DMS79 treated with DMSO at 0.1 percent for 48 hours (cell line): ENCODE measurements around the gene ABCA1.
"Not testable (repeated sequence)": the region's sequence is repeated elsewhere in the genome, so short reads cannot be mapped to it uniquely, and the experiment has no call there.

Source experiments
- DNase-seq: peaks from one replicate; lab custom pipeline; 2025; lab: John Stamatoyannopoulos, UW

The ABCA1 gene

DNA sequence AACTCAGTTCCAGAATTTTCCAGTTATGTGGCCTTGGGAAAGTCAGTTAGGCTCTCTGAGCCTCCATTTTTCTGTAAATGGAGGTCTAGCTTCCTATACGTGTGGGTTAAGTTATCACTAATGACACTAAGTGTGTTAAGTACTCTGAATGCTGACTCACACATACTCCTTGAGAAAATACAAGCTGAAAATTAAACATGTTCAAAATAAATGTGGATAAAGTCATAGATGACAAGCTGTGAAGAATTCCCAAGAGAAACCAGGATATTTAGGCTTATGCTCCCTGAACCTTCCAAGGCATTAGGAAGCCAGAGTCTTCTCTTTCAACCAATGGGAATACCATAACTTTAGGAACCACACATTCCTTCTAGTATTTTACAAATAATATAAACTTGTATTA, 58.1 kb downstream of the ABCA1 start:
- DNase-seq = no peak

DNA sequence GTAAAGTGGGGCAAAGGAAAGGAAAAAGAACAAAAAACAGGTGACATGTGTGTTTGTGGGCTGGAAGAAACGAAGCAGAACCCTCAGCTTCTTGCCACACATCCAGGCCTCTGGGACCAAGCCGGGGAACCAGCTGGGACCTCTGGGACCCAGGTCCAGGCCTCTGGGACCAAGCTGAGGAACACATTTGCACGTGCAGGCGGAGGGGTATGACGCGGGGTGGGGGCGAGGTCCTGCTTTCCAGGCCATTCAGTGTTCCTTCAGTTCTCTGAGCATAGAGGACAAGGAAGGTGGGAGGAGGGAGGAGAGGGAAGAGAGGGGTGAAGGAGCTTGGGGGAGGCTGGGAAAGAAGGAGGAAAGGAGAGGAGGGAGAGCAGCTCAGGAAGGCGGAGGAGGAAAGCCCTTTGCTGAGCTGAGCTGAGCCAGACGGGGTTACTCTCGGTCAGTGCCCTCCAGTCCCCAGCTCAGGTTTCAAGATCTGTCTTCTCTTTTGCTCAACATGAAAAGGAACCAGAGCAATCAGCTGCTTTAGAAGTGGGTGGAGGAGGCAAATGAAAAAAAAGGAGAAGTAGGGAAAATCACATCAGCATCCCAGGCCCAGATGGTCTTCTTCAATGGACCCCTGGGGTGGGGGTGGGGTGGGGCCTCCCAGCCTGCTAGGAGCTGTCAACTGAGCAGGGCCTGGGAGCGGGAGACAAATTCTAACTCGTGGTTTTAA, 59.1 kb downstream of the ABCA1 start:
- peak; percentile 72 for DNase-seq

DNA sequence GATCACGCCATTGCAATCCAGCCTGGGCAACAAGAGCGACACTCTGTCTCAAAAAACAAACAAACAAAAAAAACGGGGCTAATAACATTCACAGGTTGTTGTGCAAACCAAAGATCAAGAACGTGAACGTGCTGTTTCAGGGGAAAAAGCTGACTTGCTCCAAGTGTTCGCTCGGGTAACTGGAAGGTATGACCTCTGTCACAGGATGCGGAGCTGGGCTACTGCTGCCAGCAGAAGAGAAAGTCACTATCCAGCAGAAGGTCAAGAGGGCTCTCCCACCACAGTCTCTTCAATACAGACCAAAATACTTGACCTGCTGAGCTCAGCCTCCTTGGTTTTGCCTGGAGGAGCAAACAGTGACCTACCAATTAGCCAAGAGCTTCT, 59.7 kb downstream of the ABCA1 start:
- no peak for DNase-seq

DNA sequence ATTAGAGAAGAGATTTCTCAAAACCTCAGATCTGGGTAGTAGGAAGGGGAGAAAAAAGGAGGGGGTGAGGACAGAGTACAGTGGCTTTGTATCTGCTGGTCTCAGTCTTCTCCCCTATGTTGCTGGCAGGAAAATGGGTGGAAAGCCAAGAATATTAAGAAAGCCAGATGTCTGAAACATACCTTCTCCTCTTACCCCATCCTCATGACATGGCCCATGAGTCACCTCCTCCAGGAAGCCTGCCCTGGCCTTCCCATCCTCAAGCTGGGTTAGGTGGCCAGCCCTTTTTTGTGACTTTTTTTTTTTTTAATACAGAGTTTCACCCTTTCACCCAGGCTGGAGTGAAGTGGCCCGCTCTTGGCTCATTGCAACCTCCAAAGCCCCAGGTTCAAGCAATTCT, 61.8 kb downstream of the ABCA1 start:
- DNase-seq = no peak

DNA sequence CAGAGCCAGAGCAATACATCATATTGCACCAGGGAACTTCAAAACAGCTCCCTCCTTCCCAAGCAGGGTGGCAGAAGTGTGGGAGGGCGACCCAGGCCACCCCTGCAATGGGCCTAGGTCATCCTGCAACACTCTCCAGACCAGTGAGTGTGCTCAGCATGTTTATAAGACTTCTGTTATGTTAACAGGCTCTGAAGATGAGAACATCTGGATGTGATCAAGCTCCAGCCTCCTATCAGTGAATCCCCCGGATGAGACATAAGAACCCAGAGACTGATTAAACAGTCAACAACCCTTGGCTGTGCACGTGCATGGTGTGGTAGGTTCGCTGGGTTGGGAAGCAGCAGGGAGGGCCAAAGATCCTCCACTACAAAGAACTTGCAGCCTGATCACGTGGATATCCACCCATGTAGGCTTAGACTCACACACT, 63.3 kb downstream of the ABCA1 start:
- DNase-seq = no peak

DNA sequence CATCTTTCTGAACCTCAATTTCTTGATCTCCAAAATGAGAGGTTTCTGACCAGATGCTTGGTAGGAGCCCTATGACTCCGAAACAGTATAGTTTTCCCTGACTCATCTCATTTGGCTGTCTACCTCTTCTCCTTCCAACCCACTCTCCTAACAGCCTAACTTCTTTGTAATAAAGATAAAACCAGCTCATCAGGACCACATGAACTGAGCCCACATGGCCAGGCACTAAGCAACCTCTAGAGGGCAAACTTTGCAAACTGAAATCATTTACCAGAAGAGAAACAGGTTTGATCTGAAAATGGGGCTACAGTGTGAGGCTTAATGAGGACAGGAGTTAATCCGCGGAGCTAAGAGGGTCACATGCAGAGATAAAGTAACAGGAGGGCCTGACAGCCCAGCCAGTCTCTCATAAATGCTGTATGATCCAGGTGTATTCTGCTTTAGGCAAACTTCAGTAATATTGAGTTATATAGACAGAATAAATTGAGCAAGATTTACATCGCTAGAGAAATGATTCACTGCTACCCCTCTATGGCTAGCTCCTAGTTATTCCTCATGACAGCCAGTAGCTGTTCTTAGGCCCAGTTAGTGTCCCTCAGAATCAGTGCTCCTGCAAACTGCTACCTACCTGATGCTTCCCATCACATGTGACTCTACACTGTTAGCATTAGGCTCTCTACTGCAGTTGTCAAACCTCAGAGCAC, 64.6 kb downstream of the ABCA1 start:
- DNase-seq = peak; percentile 29

DNA sequence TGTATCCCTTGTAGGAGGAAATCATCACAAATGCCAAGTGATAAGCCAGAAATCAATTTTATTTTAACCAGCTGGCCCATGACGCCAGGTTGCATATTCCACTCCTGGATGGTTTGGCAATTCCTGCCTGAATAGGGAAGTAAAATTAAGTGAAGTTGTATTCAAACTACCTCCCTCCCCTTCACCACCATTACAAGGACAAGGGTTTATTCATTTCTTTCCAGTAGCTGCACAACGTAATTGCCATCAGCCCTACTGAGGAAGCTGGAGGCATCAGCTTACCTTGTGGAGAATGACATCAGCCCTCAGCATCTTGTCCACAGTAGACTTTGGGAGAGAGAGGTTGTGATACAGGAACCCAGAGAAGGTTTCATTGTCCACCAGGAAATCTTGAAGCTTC, 66.6 kb downstream of the ABCA1 start:
- no peak for DNase-seq

DNA sequence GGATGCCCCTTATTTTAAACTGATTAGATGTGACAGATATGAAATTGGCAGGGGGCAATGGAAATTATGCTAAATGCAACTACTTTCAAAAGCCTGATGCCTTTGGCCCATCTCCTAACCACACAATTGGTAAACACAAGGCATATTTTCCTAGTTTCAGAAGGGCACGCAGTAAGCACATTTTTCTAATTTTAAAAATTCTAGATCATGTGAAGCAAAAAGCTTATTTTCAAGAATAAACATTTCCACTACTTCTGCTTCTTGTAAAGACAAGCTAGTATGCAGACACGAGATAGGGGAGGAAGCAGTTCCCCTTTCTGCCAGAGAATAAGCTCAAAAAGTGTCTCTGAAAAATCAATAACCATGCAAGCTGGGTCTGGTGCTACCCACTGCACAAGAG, 67.7 kb downstream of the ABCA1 start:
- DNase-seq = no peak

DNA sequence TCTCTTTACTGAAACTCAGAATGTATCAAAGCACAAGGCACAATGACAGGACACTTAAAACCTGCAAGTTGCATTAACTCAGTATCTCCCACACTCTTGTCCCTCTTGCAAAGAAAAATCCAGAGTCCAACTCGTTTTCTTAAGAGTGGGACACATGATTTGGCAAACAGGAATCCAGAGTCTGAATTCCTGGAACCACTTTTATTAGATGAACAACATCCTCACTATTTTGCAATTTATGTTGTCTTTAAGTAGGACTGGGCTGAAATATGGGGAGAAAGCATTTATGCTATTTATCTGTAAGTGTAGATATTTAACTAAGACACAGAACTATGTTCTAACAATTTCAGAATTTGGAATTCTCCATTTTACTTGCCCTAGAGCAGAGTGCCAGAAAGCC, 69.1 kb downstream of the ABCA1 start:
- no peak for DNase-seq

DNA sequence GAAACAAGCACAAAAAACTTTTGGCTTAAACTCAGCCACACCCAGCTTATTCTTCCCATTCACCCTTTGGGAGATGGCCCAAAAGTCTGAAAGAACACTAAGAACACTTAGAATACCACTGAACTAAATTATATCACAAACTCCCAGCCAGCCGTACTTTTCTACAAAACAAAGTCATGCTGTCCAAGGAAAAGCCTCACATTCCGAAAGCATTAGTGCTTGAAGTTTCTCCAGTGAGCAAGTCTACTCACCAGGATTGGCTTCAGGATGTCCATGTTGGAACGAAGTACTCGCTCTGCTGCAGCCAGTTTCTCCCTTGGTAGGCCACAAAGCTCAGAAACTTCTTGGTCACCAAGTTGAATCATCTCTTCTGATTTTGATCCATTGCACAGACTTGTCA, 69.7 kb downstream of the ABCA1 start:
- no peak for DNase-seq

DNA sequence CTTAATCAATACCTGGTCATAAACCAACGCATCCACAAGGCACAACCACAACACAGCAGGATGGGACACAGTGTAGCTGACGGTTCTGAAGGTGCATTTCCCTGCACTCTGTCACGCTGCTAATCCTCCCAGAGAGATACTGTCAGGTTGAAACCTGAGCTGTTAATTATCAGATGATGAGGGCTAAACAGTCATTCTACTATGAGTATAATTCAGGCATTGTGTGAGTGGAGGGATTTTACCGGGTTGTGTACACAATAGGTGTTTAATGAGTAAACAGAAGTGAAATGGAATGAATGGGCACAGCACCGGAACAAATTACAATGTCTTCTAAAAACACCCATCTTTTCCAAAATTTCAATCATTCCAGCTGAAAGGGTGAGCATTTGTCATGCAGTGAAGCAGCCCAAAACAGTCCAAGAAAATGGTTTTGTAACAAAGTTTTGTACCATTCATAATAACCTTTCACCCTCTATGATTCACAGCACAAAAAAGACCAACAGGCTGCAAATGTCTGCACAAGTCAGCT, 71.5 kb downstream of the ABCA1 start:
- DNase-seq = no peak

DNA sequence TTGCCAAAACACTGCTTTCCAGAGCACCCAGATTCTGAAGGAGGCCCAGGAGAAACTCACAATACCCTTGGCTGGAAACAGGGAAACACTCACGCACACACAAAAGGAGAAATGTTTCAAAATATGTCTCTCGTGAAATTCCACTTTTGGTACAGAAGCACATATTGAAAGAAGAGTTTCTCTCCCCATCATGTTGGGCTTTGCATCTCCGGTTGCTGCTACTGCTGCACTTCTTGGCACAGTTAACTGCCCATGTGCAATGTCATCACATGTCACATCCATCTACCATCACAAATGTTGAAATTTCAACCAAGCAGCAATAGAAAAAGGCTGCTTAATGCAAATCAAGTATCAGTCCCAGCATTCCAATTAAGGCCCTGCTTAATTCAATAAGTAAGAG, 72.1 kb downstream of the ABCA1 start:
- no peak for DNase-seq

DNA sequence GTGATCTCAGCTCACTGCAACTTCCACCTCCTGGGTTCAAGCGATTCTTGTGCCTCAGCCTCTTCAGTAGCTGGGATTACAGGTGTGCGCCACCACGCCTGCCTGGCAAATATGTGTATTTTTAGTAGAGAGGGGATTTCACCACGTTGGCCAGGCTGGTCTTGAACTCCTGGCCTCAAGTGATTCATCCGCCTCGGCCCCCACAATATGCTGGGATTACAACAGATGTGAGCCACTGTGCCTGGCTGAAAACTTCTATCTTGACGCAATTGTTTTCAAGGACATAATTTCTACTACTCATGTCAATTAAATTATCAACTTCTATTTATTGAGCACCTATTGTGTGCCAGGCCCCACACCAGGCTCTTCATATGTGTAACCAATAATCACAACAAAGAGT, 72.7 kb downstream of the ABCA1 start:
- DNase-seq = not testable (repeated sequence)

DNA sequence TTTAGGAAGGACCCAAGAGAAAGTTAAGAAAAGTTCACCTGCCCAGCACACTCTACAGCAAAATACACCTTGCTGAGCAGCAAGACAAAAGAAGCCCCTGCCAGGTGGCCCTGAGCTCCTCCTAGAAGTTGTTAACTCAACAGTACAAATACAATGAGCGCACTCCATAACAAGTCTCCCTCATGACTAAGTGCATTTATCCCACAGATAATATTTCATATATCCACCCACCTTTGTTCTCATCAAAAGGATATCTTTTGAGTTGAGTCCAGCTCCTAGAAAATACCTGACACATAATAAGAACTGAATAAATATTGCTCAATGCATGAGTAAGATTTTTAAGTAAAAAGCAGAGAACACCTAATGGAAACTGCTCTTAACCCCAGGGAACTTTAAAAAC, 73.3 kb downstream of the ABCA1 start:
- DNase-seq = no peak

DNA sequence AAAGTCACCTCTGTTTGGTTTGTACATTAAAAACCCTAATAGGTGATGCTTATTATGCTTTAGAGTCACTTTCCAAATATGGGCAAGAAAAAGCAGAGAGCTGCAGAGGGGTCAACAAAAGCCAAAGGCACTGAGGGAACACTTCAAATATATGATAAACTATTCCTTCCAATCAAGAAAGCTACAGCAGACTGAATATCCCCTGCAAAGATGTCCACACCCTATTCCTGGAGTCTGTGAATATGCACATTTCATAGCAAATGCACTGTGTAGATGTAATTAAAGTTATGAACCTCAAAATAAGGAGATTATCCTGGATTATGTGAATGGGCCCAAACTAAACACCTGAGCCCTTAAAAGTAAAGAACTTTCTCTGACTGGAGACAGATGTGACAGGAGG, 74.3 kb downstream of the ABCA1 start:
- DNase-seq = no peak

DNA sequence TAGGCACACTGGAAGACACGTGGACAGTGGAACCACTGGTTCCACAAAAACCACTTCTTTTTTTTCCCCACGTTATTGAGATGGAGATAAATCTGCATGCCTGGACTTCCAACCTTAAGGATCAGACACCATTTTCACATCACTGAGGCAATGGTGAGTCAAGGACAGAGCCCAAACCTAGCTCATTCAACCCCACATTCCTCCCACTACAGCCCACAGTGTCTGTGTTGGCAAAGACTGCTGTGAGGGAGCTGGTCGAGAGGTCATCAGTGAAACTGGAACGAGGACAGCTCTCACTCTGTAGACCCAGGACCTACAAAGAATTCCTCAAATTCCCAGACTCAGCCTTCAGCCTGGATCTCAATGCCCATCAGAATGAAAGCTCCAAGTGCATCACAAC, 74.8 kb downstream of the ABCA1 start:
- DNase-seq = no peak

DNA sequence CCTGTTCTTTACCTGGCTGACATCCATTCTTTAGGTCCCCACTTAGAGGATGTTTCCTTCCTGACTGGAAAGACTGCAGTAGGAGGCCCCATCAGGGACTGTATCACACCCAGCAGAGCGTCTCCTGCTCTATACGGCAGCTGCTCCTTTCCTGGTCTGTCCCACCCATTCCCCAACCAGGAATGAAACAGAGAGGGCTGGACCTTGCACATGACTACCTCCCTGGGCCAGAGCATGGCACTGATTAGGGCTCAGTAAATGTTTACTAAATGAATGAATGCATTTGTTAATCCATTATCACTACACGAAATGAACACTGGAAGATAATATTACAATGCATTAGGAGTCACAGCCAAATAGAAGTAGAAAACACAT, 76.4 kb downstream of the ABCA1 start:
- DNase-seq = no peak

DNA sequence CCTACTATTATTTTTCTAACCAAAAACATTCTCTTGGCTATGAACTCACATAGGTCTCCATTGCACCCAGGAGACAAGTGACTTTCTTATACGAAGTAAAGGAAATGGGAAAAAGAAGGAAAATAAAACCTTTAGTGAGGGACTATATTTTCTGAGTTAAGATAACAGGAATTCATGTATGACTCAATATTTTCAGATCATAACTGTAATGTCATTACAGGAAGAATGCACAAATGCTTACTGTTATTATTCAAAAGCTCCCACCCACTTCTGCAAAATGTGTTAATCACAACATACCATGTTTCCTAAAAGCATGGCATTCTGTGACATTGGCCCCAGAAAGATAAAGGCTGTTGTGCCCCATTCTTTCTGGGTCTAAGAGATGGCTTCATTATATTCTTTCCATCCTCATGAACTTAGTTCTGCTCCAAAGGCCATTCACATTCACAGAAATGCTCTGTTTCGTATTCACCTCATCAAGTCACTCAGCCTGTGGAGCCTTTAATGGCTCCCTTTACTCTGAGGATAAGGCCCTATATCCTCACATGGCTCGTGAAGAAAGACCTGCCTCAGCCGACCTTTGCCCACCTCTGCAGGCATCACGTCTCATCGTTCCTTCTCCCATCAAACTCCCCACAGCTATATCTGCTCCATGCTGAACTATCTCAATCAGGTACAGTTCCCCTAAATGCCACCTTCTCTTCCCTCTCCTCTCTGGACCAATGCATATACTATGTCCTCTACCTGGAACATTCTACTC, 77.0 kb downstream of the ABCA1 start:
- DNase-seq = no peak

DNA sequence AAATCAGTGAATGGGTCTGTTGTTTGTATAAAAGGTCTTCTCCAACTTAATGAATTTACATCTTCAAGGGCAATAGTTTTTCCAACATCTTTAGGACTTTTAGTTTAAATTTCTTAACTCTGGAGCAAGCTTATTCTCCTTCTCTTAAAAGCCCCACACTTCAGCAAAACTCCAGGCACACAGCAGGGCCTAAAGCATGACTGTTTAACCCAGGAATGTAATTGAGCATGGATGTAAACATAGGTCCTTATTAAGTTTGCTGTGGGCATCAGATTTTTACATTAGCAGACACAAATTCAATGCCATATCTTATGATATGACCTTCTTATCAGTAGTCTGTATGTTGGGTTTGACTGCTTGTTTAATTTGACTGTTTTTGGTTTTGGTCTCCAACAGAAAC, 78.9 kb downstream of the ABCA1 start:
- no peak for DNase-seq

DNA sequence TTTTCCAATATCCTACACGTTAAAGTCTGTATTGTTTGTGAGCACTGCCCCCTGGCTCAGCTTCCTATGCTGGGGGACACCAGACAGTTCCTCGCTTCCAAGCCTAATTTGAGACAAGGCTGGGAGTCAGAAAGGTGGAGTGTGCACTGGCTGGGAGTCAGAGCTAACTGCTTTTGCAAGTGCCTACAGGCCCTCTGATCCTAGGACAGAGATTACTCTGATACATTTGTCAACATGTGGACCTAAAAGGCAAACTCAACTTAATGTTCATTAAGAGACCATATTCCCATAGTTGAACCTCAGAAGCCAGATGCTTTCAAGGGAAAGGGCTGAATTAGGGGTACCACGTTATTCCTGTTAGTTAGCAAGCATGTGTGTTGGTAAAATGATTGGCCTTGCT, 83.2 kb downstream of the ABCA1 start:
- no peak for DNase-seq

DNA sequence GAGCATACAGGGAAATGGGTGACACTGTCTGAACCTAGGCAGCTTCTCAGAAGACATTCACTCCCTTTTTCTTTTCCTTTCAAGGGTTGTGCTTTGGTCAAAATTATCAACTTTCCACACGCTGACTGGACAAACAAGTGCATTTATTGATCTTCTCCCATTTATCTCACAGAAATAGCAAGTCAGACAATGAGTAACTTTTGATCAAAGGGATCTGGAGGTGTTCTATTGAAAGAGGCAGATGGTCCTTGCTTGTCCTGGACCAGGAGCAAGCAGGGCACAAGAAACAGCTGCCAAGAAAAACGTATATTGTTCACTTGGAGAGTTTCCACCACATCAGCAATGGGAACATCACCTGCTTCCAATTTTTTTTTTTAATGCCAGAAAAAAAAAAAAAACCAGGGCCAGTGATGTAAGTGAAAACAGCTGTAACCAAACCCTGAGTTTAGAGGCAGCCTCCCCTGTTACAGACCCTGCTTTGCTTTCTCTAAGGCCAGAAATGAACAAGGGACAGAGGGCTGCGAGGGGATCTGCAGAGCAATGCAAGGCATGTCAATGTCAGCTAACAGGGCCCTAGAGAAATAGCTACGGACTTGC, 84.2 kb downstream of the ABCA1 start:
- DNase-seq = no peak

DNA sequence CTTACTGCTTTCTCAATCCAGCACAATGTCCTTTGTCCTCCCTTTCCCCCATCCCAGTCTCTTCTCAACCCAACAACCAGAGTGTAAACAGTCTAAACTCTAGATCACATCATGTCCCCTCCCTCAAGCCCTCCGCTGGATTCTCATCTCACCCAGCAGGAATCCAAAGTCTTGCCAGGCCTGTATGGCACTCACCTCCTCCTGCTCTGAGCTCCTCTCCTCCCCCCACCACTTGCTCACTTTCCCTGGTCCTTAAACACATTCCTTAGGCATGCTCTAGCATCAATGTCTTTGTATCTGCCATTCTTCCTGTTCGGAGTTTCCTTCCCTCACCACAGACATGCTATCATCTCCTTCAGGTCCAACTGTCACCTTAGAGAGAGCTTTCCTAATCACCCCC, 85.3 kb downstream of the ABCA1 start:
- no peak for DNase-seq
